GM12874 (cell line): ENCODE data around the gene DNAJC5.

Experiments
- CTCF ChIP-seq: IDR thresholded peaks from 2 replicates; pipeline ENCODE4 v1.5.1; 2011; ENCODE audit warnings: low read depth, mild to moderate bottlenecking, control low read depth, low read length, moderate library complexity; ENCODE audit not compliant: insufficient read depth

Gene DNAJC5

GRCh38 chr20:63957690-63958441 is 62.9 kb downstream of the DNAJC5 start:
- TF ChIP-seq CTCF, result no peak

- TF ChIP-seq CTCF, result no peak
These were observed 63.5 kb downstream of the DNAJC5 start for GRCh38 chr20:63958471-63958870.

GRCh38 chr20:63958964-63959698 is 64.2 kb downstream of the DNAJC5 start:
- TF ChIP-seq CTCF, result no peak

- TF ChIP-seq CTCF, result no peak
These were observed 64.8 kb downstream of the DNAJC5 start for GRCh38 chr20:63959699-63960075.

GRCh38 chr20:63961664-63962425 is 66.9 kb downstream of the DNAJC5 start:
- TF ChIP-seq CTCF, result no peak

- no peak for TF ChIP-seq CTCF
These were observed 67.8 kb downstream of the DNAJC5 start for GRCh38 chr20:63962426-63963347.
